ENCODE results near the gene VPS54.

The VPS54 gene

DNA sequence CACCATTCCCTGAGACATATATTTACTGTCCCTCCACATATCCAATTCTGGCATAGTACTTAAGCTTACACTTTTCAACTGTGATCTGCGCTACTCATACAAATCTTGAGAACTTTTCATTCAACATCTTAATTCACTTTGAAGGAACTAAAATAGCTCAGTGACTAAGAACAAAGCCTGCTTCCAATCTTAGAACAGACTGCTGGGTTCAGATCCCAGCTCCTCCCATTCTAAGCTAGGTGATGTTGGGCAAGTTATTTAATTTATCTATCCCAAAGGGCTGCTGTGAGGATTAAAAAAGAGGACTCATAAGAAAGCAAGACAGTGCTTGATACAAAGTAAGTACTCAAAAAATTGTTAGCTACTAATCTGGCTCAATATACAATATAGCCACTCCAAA lies 119.6 kb downstream of the VPS54 start:
- no peak for DNase-seq

DNA sequence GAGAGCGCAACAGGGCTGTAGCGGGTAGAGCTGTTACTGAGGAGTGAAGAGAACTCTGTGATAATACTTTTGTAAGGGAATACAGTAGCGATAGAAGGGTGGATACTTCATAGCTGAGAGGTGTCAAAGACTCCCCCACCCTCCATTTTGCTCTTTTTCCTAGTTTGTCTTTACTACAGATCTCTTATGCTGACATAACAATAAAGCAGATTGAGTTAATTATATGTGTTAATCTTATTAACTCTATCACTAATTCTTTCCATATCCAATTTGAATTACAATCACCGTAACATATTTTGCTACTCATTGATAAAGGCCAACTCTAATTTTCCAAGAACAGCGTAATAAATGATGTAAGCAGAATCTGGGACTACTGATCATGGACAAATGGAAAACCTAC lies 120.4 kb downstream of the VPS54 start:
- no peak for DNase-seq

- no peak for DNase-seq
These were observed 125.1 kb downstream of the VPS54 start for GRCh38 chr2:63894167-63894566.

- DNase-seq = no peak
These were observed 126.1 kb downstream of the VPS54 start for GRCh38 chr2:63893163-63893562.

GRCh38 chr2:63891488-63892030 lies 127.7 kb downstream of the VPS54 start:
- DNase-seq = no peak

DNA sequence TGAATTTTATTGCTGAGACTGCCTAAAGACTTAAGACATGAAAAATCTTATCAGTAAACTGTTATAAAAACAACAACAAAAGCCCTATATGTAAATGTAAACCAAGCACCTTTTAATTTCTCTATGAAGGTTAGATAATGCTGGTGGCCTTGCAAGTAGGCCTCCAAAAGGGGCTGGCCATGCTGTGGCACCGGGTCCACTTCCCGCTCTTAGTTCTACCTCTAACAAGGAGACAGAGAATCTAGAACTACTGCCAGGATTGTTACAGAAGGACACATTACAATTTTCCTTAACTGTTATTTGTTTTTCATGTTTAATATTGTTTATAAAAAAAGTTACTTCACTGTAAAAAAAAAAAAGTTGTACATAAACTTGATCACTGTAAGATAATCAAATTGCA lies 128.6 kb downstream of the VPS54 start:
- no peak for DNase-seq

DNA sequence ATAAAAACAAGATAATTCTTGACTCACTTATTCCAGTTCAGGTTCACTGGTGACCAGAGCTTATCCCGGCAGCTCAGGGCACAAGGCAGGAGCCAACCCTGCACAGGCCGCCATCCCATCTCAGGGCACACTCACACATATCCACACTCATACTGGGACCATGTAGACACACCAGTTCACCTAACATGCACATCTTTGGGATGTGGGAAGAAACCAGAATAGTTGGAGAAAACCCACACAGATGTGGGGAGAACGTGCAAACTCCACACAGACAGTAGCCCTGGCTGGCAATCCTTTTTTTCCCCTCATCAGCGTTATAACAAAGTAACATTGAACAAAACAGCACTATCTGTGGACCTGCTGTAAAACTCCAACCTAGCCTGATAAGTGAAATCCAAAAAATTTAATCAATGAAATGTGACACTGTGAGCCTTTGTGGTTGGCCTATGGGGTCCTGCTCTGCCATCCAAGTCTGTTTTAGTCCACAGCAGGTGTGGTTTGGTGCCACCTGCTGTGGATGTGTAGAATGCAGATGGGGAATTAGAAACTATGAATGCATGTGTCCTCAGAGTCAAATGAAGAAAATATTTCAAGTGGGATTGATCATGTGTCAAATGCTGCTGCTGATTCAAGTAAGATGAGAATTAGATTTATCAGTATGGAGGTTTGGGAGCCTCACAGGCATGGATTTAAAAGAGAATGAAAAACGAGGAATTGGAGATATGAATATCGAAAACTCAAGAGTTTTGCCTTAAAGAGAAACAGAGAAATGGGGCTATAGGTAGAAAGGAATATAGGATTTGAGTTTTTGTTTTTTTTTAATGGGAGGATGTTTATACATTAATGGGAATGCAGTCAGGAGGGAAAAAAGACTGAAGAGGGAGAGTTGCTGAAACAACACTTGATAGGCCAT lies 130.5 kb downstream of the VPS54 start:
- DNase-seq = peak; percentile 35

- no peak for DNase-seq
These were observed 131.2 kb downstream of the VPS54 start for GRCh38 chr2:63888053-63888452.

GRCh38 chr2:63886445-63886844 lies 132.8 kb downstream of the VPS54 start:
- no peak for DNase-seq

DNA sequence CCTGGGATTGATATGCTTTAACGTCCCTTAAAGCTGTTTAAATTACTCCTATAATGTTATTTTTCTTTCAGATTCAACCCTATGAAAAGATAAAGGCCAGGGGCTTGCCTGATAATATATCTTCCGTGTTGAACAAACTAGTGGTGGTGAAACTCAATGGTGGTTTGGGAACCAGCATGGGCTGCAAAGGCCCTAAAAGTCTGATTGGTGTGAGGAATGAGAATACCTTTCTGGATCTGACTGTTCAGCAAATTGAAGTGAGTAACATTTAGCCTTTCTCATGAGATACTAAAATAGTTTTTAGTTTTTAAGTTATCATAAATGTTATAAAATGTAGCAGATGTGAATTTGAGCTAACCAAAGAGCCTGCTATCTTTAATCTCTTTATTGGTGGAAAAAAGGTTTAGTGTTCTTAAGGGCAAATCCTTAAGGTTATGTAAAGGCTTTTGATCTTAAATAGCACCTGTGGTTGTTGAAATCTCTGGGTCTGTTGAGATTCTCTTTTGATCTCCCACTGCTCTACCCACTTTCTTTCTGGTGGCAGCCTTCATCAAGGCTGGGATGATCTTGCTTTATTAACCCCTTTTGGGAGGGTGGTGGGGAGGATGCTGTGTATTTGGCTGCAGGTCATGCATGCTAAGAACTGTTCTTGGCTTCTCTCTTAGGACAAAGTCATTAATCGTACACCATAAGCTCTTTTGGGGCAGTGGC lies 136.7 kb downstream of the VPS54 start:
- no peak for DNase-seq

GRCh38 chr2:63881205-63881604 lies 138.0 kb downstream of the VPS54 start:
- DNase-seq = no peak

DNA sequence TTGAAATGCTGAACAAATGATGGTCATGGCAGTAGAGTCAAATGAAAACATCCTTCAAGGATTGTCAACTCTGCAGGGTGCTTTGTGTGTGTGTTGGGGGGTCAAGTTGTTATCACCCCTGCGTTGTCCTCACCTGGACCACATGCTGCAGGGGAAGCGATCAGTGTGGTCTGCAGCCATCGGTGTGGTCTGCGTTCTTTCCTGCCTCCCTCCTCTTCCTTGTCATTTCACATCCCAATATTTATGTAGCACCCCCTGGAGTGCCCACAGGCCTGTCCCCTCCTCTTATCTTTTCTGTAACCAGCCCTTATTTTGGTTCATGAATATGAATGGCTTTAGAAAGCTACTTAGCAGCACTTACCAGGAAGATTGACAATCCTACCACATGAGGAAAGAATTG lies 138.6 kb downstream of the VPS54 start:
- DNase-seq = no peak

DNA sequence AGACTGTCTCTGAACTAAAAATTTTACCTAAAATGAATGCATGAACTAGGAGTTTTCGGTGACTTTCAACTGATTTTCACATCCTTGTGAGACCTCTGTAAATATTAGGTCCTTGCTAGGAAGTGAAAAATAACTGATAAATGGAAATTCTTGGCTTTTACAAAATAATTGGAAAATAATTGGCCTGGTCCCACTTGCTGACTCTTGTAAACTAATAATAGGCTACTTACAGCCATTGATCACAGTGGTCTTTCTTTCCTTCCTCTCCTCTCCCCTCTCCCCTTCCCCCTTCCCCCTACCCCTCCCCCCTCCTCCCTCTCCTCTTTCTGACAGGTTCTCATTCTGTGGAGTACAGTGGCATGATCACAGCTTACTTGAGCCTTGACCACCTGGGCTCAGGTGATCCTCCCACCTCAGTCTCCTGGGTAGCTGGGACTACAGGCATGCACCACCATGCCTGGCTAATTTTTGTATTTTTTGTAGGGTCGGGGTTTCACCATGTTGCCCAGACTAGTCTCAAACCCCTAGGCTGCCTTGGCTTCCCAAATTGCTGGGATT lies 139.3 kb downstream of the VPS54 start:
- no peak for DNase-seq

GRCh38 chr2:63878486-63878885 lies 140.7 kb downstream of the VPS54 start:
- no peak for DNase-seq

- no peak for DNase-seq
These were observed 142.9 kb downstream of the VPS54 start for GRCh38 chr2:63876311-63876710.

DNA sequence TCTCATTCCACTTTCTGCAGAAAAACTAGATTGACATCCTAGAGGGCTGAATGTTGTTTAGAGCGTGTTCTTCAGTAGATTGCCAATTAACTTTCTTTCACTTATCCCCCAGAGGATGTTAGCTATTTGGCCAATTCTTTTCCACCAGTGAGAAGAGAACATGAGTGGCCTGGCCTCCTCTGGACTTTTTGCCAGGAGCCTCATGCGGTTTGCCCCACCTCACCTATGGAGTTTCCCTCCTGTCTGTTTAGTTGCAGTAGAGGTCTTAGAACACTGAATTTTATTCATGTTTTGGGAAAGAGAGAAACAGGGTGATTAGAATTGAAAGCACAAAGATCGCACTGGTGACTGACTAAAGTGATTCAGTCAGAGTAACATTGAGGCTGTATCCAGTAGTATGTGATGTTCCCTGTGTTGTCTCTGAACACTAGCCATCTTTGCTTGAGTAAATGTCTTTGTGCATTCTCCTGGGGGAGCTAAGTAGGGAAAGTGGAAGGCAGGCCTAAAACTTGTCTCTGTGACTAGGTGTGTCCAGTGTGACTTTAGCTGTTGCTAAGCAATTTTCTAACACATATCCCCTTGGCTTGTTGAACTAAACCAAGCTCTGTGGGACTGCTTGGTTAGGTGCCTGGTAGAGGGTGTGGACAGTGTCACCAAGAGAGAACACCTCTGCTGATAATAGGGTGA lies 143.5 kb downstream of the VPS54 start:
- no peak for DNase-seq

- DNase-seq = no peak
These were observed 144.1 kb downstream of the VPS54 start for GRCh38 chr2:63875131-63875527.

DNA sequence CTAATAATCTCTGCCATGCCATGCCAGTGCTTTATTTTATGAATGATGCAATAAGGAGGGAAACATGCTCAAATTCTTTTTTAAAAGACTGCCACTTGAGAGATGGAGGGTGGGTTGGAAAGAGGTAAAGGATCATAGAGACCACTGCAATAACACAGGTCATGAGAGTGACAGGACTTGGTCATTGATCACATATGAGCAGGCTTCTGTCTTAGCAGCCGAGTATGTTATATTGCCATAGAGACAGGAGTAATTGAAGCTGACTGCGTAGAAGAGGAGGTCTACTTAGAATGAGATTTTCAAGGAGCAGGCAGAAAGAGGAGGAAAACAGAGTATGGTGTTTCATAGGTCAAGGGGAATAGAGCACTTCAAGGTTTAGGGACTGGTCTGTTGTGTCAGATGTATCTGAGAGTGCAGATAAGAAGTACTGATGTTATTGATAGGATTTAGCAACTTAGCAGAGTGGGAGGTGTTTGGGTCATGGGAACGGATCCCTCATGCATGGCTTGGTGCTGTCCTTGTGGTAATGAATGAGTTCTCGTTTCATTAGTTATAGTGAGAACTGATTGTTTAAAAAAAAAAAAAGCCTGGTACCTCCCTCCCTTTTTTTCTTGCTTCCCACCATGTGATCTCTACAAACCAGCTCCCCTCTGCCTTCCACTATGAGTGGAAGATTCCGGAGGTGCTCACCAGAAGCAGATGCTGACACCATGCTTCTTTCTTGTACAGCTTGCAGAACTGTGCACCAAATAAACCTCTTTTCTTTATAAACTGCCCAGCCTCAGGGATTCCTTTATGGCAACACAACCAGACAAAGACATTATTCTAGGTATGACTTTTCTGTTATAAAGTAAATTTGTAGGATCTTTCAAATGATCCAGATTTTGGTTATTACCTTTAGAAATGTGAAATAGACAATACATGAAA lies 144.8 kb downstream of the VPS54 start:
- no peak for DNase-seq

DNA sequence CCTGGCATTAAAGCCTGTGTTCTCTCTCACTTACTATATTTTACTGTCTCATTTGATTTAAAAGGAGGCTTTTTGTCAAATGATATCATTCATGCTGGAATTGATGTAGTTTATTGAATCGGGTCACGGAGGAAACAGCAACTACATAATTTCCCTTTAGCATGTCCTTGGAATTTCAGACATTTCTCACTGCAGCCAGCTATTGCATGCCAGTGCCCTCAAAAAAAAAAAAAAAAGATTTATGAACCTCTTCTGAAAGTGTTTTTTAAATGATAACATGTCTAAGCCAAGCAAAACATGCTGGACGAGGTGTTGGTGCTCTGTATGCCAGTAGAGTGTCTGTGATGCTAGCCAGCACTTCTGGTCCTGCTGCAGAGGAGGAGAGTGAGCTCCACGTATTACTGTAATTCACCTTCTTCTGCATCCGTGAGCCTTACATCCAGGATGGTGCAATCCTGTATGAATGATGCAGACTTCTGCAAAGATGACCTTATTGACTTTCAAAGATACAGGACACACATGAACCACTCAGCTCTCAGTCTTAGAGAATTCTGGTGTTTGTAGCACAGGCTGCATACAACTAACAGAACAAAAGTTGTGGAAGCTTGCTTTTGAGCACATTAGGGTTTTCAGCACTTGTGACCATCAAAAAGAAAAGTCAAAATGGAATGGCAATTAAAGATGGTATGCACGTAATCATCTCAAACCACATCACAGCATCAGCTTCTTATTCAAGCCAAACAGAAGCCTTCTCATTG lies 146.5 kb downstream of the VPS54 start:
- DNase-seq = no peak

DNA sequence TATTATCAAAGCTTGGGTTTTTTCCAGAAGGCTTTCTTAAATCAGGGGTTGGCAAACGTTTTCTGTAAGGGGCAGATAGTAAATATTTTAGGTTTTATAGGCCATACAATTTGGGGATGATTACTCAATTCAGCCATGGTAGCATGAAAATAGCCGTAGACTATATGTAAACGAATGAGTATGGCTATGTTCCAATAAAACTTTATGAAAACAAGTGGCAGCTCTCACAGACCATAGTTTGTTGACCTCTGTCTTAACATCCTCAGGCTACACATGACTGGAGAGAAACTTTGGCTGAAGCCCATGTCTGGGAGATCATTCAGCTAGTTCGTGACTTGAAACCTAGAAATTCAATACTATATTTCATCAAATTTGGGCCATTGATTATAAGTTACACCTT lies 147.4 kb downstream of the VPS54 start:
- DNase-seq = no peak

- no peak for DNase-seq
These were observed 148.5 kb downstream of the VPS54 start for GRCh38 chr2:63870679-63871078.
